Measurements from ENCODE around the gene CD74. TPM values are rescaled to one million over a fixed set of nuclear protein-coding genes. Genes with fewer than 3 reads are reported as not detected.

CD74 gene
- total RNA-seq, 1 experiment from 2014 or later: 19.5 TPM

- Histone ChIP-seq H3K27ac (ENCODE audit: insufficient read length, low read depth, low read length) (peak within 1 kb of the TSS; percentile 62), H2BK120ac (ENCODE audit: low read depth, low read length, poor library complexity, severe bottlenecking) (peak within 1 kb of the TSS; percentile 61), H2AK5ac (ENCODE audit: insufficient read length, low read length) (no peak within 1 kb of the TSS)
These were observed 37.0 kb upstream of the CD74 start, which contains the start of gene RPS14 for GRCh38 chr5:150449517-150450339. Gene RPS14, minus strand, starts transcription at chr5:150449739. Its CDS starts 2,006 bp downstream, at chr5:150447733.

More at GRCh38 chr5:150449517-150450339, 37.0 kb upstream of the CD74 start, which contains the start of gene RPS14:
- H3K23me2 ChIP-seq (ENCODE audit: insufficient read length, low read depth, low read length, poor library complexity, severe bottlenecking): peaks cover 8% of the 10 kb centered on the region
- no peaks in the 10 kb centered on the region for H3K9me3 ChIP-seq (ENCODE audit: control insufficient read depth, low read depth, low read length)
- peak within 1 kb of the TSS; percentile 24 for H4K91ac ChIP-seq (ENCODE audit: insufficient read length, low read depth, low read length)
- Mint-ChIP-seq H3K4me1 (peaks cover 14 to 30% of the 10 kb centered on the region in 2 experiments), H3K27ac (peak within 1 kb of the TSS; percentile 100), H3K9me3 (peaks cover 3% of the 10 kb centered on the region in 2 experiments), H3K36me3 (ENCODE audit: insufficient read depth in 1 of 3, low read depth in 3 of 3) (peaks cover 46 to 53% (median 46%) of the 10 kb centered on the region in 3 experiments), H3K27me3 (ENCODE audit: low read depth) (no peaks in the 10 kb centered on the region), H3K4me3 (peak within 1 kb of the TSS; percentile 98 to 100)
- peak within 1 kb of the TSS; percentile 95 for H3K4me2 ChIP-seq (ENCODE audit: insufficient read depth, insufficient read length, low read length)
- H2BK15ac ChIP-seq (ENCODE audit: low read depth, low read length): no peak within 1 kb of the TSS
- peak within 1 kb of the TSS; percentile 56 for H3K56ac ChIP-seq (ENCODE audit: insufficient read length, low read depth, low read length)
- TF ChIP-seq, protein P1, sequence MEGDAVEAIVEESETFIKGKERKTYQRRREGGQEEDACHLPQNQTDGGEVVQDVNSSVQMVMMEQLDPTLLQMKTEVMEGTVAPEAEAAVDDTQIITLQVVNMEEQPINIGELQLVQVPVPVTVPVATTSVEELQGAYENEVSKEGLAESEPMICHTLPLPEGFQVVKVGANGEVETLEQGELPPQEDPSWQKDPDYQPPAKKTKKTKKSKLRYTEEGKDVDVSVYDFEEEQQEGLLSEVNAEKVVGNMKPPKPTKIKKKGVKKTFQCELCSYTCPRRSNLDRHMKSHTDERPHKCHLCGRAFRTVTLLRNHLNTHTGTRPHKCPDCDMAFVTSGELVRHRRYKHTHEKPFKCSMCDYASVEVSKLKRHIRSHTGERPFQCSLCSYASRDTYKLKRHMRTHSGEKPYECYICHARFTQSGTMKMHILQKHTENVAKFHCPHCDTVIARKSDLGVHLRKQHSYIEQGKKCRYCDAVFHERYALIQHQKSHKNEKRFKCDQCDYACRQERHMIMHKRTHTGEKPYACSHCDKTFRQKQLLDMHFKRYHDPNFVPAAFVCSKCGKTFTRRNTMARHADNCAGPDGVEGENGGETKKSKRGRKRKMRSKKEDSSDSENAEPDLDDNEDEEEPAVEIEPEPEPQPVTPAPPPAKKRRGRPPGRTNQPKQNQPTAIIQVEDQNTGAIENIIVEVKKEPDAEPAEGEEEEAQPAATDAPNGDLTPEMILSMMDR (conservative IDR thresholded peaks at IDR 0.05): peak; percentile 91
- H4K5ac ChIP-seq (ENCODE audit: insufficient read length, low read depth, low read length): peak within 1 kb of the TSS; percentile 79
- peak within 1 kb of the TSS; percentile 71 for H2AFZ ChIP-seq (ENCODE audit: low read length)
- no peak within 1 kb of the TSS for H3T11ph ChIP-seq (ENCODE audit: low read length)
- no CpG with 5 or more reads among the region's 58 CpGs for WGBS (ENCODE audit: extremely low coverage, insufficient read length, low lambda C conversion rate)
- peaks cover 2% of the 10 kb centered on the region; the same call in 1 of the 2 replicates for H3K4me1 ChIP-seq (ENCODE audit: insufficient read depth, low read length)
- DNase-seq: peak; percentile 94
- peak within 1 kb of the TSS; percentile 97 for H3K18ac ChIP-seq (ENCODE audit: insufficient read length, low read depth, low read length)
- peaks cover 3% of the 10 kb centered on the region for H3K79me1 ChIP-seq (ENCODE audit: insufficient read depth, low read depth, low read length, poor library complexity, severe bottlenecking)
- peak within 1 kb of the TSS; percentile 27 for H2BK5ac ChIP-seq (ENCODE audit: insufficient read length, low read length)
- no peak within 1 kb of the TSS for H2BK12ac ChIP-seq (ENCODE audit: insufficient read length, low read depth, low read length)
- H4K8ac ChIP-seq (replicated peaks; ENCODE audit: insufficient read length, low read depth, low read length): no peak within 1 kb of the TSS
- no peak within 1 kb of the TSS for H2BK20ac ChIP-seq (ENCODE audit: low read depth, low read length, poor library complexity, severe bottlenecking)
- H3K4ac ChIP-seq (ENCODE audit: low read depth, low read length): no peak within 1 kb of the TSS; the same call in 1 of the 2 replicates
- H3K23ac ChIP-seq (ENCODE audit: insufficient read length, low read depth, low read length): peak within 1 kb of the TSS; percentile 5
- peaks cover 16% of the 10 kb centered on the region; the same call in 1 of the 2 replicates for H3K79me2 ChIP-seq (ENCODE audit: insufficient read depth, low read length)
- H3K9ac ChIP-seq (ENCODE audit: extremely low read depth, insufficient read length, low read length): peak within 1 kb of the TSS; percentile 100
- H3K14ac ChIP-seq (ENCODE audit: insufficient read depth, low read length): peak within 1 kb of the TSS; percentile 99
- no peaks in the 10 kb centered on the region for H3K27me3 ChIP-seq (ENCODE audit: insufficient read depth, low read length)
- no peaks in the 10 kb centered on the region for H4K20me1 ChIP-seq (ENCODE audit: control insufficient read depth, insufficient read depth, insufficient read length)
